ENCODE results near the gene MFSD6. TPM values are rescaled to one million over a fixed set of nuclear protein-coding genes. Genes with fewer than 3 reads are reported as not detected.
A peak's percentile ranks its signal among the peaks of the same experiment; 100 is the strongest.

MFSD6 gene
- total RNA-seq, 4 donors from 2014 or later, result 132 to 189 (median 182) TPM

DNA sequence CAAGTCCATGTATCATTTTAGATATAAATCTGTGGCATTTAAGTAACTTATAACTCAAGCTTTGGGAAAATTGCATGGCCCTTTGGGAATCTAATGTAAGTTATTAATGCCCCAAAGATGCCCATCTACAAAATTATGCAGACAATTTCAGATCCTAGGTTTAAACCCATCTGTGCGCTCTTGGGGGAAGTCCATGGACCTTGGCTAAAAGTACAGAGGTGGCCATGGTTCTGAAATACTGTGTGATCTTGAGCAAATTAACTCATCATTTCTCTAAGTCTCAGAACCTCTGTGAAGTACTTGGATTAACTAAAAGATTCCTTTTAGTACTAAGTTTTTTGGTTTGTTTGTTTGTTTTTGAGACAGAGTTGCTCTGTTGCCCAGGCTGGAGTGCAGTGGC is 45.3 kb upstream of the MFSD6 start:
- TF ChIP-seq, protein P1, sequence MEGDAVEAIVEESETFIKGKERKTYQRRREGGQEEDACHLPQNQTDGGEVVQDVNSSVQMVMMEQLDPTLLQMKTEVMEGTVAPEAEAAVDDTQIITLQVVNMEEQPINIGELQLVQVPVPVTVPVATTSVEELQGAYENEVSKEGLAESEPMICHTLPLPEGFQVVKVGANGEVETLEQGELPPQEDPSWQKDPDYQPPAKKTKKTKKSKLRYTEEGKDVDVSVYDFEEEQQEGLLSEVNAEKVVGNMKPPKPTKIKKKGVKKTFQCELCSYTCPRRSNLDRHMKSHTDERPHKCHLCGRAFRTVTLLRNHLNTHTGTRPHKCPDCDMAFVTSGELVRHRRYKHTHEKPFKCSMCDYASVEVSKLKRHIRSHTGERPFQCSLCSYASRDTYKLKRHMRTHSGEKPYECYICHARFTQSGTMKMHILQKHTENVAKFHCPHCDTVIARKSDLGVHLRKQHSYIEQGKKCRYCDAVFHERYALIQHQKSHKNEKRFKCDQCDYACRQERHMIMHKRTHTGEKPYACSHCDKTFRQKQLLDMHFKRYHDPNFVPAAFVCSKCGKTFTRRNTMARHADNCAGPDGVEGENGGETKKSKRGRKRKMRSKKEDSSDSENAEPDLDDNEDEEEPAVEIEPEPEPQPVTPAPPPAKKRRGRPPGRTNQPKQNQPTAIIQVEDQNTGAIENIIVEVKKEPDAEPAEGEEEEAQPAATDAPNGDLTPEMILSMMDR (IDR thresholded peaks at IDR 0.05), result no peak
- TF ChIP-seq POLR2A (IDR thresholded peaks at IDR 0.05), result no peak
- H3K9me3 ChIP-seq, result no peaks in the 10 kb centered on the region
- H3K4me3 ChIP-seq (replicated peaks in 1 of 3), result no peak overlapping the region
- intact Hi-C loops (cut with DNase I), result no loop called here
- DNase-seq, result no peak
- H3K27ac ChIP-seq, result no peak overlapping the region
- 96 to 100% methylated on average over 1 of the region's 1 CpG for WGBS, 2 donors
- H3K4me1 ChIP-seq, result peaks cover 18 to 20% of the 10 kb centered on the region in 2 donors
- H3K36me3 ChIP-seq, result peaks cover 0 to 2% of the 10 kb centered on the region in 2 donors
- H3K27me3 ChIP-seq, result no peaks in the 10 kb centered on the region

DNA sequence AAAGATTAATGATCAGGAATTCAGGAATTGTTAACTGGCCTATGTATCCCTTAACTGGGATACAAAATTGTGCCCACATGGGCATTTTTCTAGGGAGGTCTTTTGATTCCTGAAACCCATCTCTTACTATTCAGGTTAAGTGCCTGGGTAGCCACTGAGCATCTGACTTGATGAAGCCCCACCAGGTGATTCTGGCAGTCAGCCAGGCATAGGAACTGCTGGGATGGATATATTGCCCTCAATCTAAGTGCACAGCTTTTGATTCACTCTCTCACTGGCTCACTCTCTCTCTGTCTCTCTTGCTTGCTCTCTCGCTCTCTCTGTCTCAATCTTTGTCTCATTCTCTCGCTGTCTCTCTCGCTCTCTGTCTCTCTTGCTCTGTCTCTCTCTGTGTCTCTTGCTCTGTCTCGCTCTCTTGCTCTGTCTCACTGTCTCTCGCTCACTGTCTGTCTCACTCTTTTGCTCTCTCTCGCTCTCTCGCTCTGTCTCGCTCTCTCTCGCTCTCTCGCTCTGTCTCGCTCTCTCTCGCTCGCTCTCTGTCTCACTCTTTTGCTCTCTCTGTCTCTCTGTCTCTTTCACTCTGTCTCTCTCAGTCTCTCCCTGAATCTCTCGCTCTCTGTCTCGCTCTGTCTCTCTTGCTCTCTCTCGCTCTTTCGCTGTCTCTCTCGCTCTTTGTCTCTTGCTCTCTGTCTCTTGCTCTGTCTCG is 42.5 kb upstream of the MFSD6 start:
- intact Hi-C loops (cut with DNase I), result no loop called here

DNA sequence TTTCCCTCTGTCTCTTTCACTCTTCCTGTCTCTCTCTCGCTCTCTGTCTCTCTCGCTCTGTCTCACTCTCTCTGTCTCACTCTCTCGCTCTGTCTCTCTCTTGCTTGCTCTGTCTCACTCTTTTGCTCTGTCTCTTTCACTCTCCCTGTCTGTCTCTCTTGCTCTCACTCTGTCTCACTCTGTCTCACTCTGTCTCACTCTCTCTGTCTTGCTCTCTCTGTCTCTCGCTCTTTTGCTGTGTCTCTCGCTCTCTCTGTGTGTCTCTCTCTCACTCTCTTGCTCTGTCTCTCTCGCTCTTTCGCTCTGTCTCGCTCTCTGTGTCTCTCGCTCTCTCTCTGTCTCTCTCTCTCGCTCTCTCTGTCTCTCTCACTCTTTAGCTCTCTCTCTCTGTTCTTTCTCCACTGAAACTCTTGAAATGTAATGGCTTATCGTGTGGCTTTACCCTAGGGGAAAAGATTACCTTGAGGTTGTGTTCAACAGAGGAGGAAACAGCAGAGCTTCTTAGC is 41.9 kb upstream of the MFSD6 start:
- TF ChIP-seq, protein P1 (IDR thresholded peaks at IDR 0.05), result no peak
- no peak for TF ChIP-seq POLR2A (IDR thresholded peaks at IDR 0.05)
- DNase-seq, result no peak
- intact Hi-C loops (cut with DNase I), result no loop called here
- H3K9me3 ChIP-seq, result no peaks in the 10 kb centered on the region
- H3K27me3 ChIP-seq, result no peaks in the 10 kb centered on the region
- H3K4me1 ChIP-seq, result no peaks in the 10 kb centered on the region
- peaks cover 13 to 21% of the 10 kb centered on the region in 2 donors for H3K36me3 ChIP-seq
- no peak overlapping the region for H3K27ac ChIP-seq
- 92 to 96% methylated on average over 11 of the region's 11 CpGs for WGBS, 2 donors
- H3K4me3 ChIP-seq (replicated peaks in 1 of 3), result no peak overlapping the region

More for the DNA sequence above, 42.5 kb upstream of the MFSD6 start:
- H3K27ac ChIP-seq, result no peak overlapping the region
- TF ChIP-seq POLR2A (IDR thresholded peaks at IDR 0.05), result no peak
- TF ChIP-seq, protein P1 (IDR thresholded peaks at IDR 0.05), result no peak
- 94 to 97% methylated on average over 19 of the region's 19 CpGs for WGBS, 2 donors
- H3K27me3 ChIP-seq, result no peaks in the 10 kb centered on the region
- H3K4me1 ChIP-seq, result no peaks in the 10 kb centered on the region
- no peaks in the 10 kb centered on the region for H3K9me3 ChIP-seq
- H3K4me3 ChIP-seq (replicated peaks in 1 of 3), result no peak overlapping the region
- H3K36me3 ChIP-seq, result peaks cover 8 to 15% of the 10 kb centered on the region in 2 donors
- no peak for DNase-seq

DNA sequence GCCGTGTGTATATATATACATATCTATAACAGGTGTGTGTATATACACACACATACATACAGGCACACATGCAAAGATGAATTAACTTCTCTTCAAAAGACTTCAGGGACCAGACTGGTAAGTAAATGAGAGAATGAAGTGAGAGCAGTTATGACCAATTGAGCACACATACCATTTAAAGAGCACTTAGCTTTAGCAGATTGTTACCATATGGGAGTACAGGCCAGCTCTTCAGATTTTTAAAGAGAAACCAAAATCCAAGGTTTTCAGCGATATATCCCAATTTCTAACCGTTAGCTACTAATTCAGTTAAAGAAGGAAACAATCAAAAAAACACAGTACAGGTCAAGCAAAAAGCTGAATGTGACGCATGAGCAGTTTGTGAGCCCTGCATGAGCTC is 41.1 kb upstream of the MFSD6 start:
- TF ChIP-seq, protein P1 (IDR thresholded peaks at IDR 0.05), result no peak
- TF ChIP-seq POLR2A (IDR thresholded peaks at IDR 0.05), result no peak
- no peak overlapping the region for H3K27ac ChIP-seq
- H3K4me3 ChIP-seq (replicated peaks in 1 of 3), result no peak overlapping the region
- no peaks in the 10 kb centered on the region for H3K4me1 ChIP-seq
- no peak for DNase-seq
- peaks cover 13 to 22% of the 10 kb centered on the region in 2 donors for H3K36me3 ChIP-seq
- H3K9me3 ChIP-seq, result no peaks in the 10 kb centered on the region
- WGBS, 2 donors, result 87 to 89% methylated on average over 4 of the region's 4 CpGs
- H3K27me3 ChIP-seq, result no peaks in the 10 kb centered on the region
- intact Hi-C loops (cut with DNase I), result no loop called here

DNA sequence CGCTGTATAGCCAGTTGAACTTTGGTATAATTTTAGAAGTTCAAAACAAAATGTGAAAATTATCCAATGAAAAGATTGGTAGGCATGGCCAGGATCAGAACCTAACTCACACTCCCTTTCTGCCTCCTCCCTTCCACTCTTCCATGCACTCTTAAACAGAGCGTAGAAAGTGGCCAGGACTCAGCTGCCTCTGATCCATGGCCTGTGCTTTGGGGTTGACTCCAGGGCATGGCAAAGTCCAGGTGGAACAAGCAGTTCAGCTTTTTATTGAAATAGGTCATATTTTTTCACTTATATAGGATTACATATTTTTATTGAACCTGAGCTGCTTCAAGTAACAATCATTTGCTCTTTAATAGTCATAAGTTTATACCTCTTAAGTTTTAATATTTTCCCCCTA is 38.5 kb upstream of the MFSD6 start:
- no peaks in the 10 kb centered on the region for H3K27me3 ChIP-seq
- H3K36me3 ChIP-seq, result peaks cover 13 to 22% of the 10 kb centered on the region in 2 donors
- intact Hi-C loops (cut with DNase I), result loop anchor here (10.0 kb wide), 1 partner anchor 285 kb away; no protein-coding TSS in a partner anchor
- no peaks in the 10 kb centered on the region for H3K4me1 ChIP-seq
- no peak overlapping the region for H3K4me3 ChIP-seq (replicated peaks in 1 of 3)
- H3K27ac ChIP-seq, result no peak overlapping the region
- 76 to 77% methylated on average over 2 of the region's 2 CpGs for WGBS, 2 donors
- DNase-seq, result peak; percentile 19 to 32
- TF ChIP-seq, protein P1 (IDR thresholded peaks at IDR 0.05), result no peak
- no peak for TF ChIP-seq POLR2A (IDR thresholded peaks at IDR 0.05)
- no peaks in the 10 kb centered on the region for H3K9me3 ChIP-seq

Measured in thyroid gland (tissue), 4 donors.